PC-9 (cell line): ENCODE measurements around the gene NGEF. TPM values are rescaled to one million over a fixed set of nuclear protein-coding genes. Genes with fewer than 3 reads are reported as not detected.
A peak's percentile ranks its signal among the peaks of the same experiment; 100 is the strongest.
"Not testable (repeated sequence)": the region's sequence is repeated elsewhere in the genome, so short reads cannot be mapped to it uniquely, and the experiment has no call there.

Source experiments
- BruUV-seq: library from RNA; stranded (reverse); fragments of 400-500 nt; replicated peaks from 2 replicates; lab custom pipeline; 2021; lab: Mats Ljungman, UMichigan
- CTCF ChIA-PET: fragments of 300-600 bp; sonication (Branson Sonifier 250); formaldehyde crosslinking; loops from one replicate; lab custom pipeline; 2022; ENCODE audit warnings: antibody characterized with exemption; lab: Charles Lee
- POLR2A ChIA-PET: fragments of 300-600 bp; sonication (Branson Sonifier 250); formaldehyde crosslinking; loops from one replicate; lab custom pipeline; 2022; ENCODE audit warnings: antibody characterized with exemption; ENCODE audit not compliant: unreplicated experiment; lab: Charles Lee
- DNase-seq, 2 experiments: peaks; one replicate each; pipeline versions ENCODE4 v3.0.0 to v3.0.0-alpha.2; 2015 to 2022; ENCODE audit warnings: mixed read lengths in 1 of 2
- H2AFZ ChIP-seq: fragments of 200-600 bp; sonication (generic); 2 replicates; pipeline ENCODE4 v1.8.1; 2017; ENCODE audit warnings: antibody characterized with exemption
- H3F3A ChIP-seq: fragments of 200-600 bp; sonication (generic); 2 replicates; pipeline ENCODE4 v1.8.1; 2017; ENCODE audit warnings: antibody characterized with exemption, mild to moderate bottlenecking, low read depth; ENCODE audit not compliant: insufficient read depth
- H3K27ac ChIP-seq: fragments of 200-600 bp; sonication (generic); 2 replicates; pipeline ENCODE4 v1.6.1; 2016; ENCODE audit warnings: mixed run types
- H3K27me3 ChIP-seq: fragments of 200-600 bp; sonication (generic); 2 replicates; pipeline ENCODE4 v1.6.1; 2016; ENCODE audit warnings: low read depth, mixed run types; ENCODE audit not compliant: insufficient read depth
- H3K36me3 ChIP-seq: fragments of 200-600 bp; sonication (generic); 2 replicates; pipeline ENCODE4 v1.6.1; 2016; ENCODE audit warnings: low read depth, mixed run types
- H3K4me1 ChIP-seq: fragments of 200-600 bp; sonication (generic); replicated peaks from 2 replicates; pipeline ENCODE4 v1.6.1; 2016; ENCODE audit warnings: mixed run types; ENCODE audit not compliant: insufficient read depth
- H3K4me2 ChIP-seq: fragments of 200-600 bp; sonication (generic); 2 replicates; pipeline ENCODE4 v1.6.1; 2017; ENCODE audit warnings: mixed run types
- H3K4me3 ChIP-seq: fragments of 200-600 bp; sonication (generic); 2 replicates; pipeline ENCODE4 v1.6.1; 2016; ENCODE audit warnings: mixed run types
- H3K79me2 ChIP-seq: fragments of 200-600 bp; sonication (generic); 2 replicates; pipeline ENCODE4 v1.6.1; 2017; ENCODE audit warnings: low read depth, mixed run types
- H3K9me2 ChIP-seq: fragments of 200-600 bp; sonication (generic); 2 replicates; pipeline ENCODE4 v1.8.1; 2017; ENCODE audit warnings: mild to moderate bottlenecking; ENCODE audit not compliant: insufficient read depth
- H3K9me3 ChIP-seq: fragments of 200-600 bp; sonication (generic); 2 replicates; pipeline ENCODE4 v1.8.1; 2016; ENCODE audit warnings: low read depth; ENCODE audit not compliant: insufficient read depth
- H4K20me1 ChIP-seq: fragments of 200-600 bp; sonication (generic); 2 replicates; pipeline ENCODE4 v1.8.1; 2017; ENCODE audit not compliant: insufficient read depth
- EZH2 ChIP-seq: fragments of 200-600 bp; sonication (generic); IDR thresholded peaks from 2 replicates; pipeline ENCODE4 v1.8.0; 2017; ENCODE audit warnings: antibody characterized with exemption, low read depth
- intact Hi-C: fragments of 100-400 bp; cut with micrococcal nuclease; formaldehyde crosslinking; loops from one replicate; pipeline ENCODE4 v1.10.0; 2022; ENCODE audit not compliant: unreplicated experiment
- total RNA-seq: library from RNA; stranded (reverse); gene quantifications from 2 replicates; pipeline ENCODE4 v1.2.3, GENCODE V29; 2021
- TF ChIP-seq, protein P1 (sequence below): fragments of 200-600 bp; sonication (generic); conservative IDR thresholded peaks from 2 replicates; pipeline ENCODE4 v1.6.1; 2017; ENCODE audit warnings: mixed run types, antibody characterized with exemption, mild to moderate bottlenecking, moderate library complexity

The NGEF gene
- total RNA-seq, 1 experiment from 2014 or later: 55.3 TPM

DNA sequence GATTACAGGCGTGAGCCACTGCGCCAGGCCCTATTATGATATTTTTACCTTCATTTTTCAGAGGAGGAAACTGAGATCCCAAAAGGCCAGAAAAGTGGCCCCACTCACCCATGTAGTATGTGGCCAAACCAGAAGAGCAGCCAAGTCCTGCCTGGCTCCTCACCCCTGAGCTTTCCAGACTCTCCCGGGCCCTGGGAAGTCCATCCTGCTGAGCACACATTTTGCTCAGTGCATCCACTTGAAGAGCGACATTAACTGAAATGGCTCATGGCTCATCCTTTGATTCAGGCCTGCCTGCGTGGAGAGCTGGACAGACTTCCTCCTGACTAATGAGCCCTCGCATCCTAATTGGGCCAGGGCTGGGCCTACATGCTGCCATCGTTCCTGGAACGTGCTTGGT is 9.5 kb upstream of the NGEF start:
- H3F3A ChIP-seq: peaks cover 38% of the 10 kb centered on the region
- no peaks in the 10 kb centered on the region for H4K20me1 ChIP-seq
- H3K27me3 ChIP-seq: no peaks in the 10 kb centered on the region
- H3K79me2 ChIP-seq: no peaks in the 10 kb centered on the region
- peak overlapping the region; percentile 10; the same call in 1 of the 2 replicates for H3K4me2 ChIP-seq
- H3K27ac ChIP-seq: peak overlapping the region; percentile 16
- peaks cover 2% of the 10 kb centered on the region; the same call in 1 of the 2 replicates for H3K9me3 ChIP-seq
- no TSS peak for BruUV-seq
- no peaks in the 10 kb centered on the region for H3K36me3 ChIP-seq
- ChIA-PET POLR2A (no interaction called here), CTCF (interaction anchor here (0.5 kb wide), 1 partner anchor 144 kb away, joined by 4 read pairs; no protein-coding TSS in a partner anchor)
- no peak overlapping the region for H2AFZ ChIP-seq
- no peaks in the 10 kb centered on the region for H3K9me2 ChIP-seq
- intact Hi-C loops: loop anchor here (1.0 kb wide), 3 partner anchors 27 to 166 kb away; no protein-coding TSS in a partner anchor
- TF ChIP-seq, protein P1, sequence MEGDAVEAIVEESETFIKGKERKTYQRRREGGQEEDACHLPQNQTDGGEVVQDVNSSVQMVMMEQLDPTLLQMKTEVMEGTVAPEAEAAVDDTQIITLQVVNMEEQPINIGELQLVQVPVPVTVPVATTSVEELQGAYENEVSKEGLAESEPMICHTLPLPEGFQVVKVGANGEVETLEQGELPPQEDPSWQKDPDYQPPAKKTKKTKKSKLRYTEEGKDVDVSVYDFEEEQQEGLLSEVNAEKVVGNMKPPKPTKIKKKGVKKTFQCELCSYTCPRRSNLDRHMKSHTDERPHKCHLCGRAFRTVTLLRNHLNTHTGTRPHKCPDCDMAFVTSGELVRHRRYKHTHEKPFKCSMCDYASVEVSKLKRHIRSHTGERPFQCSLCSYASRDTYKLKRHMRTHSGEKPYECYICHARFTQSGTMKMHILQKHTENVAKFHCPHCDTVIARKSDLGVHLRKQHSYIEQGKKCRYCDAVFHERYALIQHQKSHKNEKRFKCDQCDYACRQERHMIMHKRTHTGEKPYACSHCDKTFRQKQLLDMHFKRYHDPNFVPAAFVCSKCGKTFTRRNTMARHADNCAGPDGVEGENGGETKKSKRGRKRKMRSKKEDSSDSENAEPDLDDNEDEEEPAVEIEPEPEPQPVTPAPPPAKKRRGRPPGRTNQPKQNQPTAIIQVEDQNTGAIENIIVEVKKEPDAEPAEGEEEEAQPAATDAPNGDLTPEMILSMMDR: no peak
- no peak for TF ChIP-seq EZH2
- peaks cover 44% of the 10 kb centered on the region for H3K4me1 ChIP-seq
- DNase-seq: peak; percentile 87
- no peak overlapping the region for H3K4me3 ChIP-seq

GRCh38 chr2:233021771-233022170 is 8.7 kb upstream of the NGEF start:
- DNase-seq: peak in 1 of 2 experiments; percentile 24
- no TSS peak for BruUV-seq
- no peak overlapping the region for H3K4me3 ChIP-seq
- peaks cover 36% of the 10 kb centered on the region for H3K4me1 ChIP-seq
- H4K20me1 ChIP-seq: no peaks in the 10 kb centered on the region
- ChIA-PET CTCF (interaction anchor here (0.6 kb wide), 1 partner anchor 137 kb away, joined by 6 read pairs; no protein-coding TSS in a partner anchor), POLR2A (no interaction called here)
- no peaks in the 10 kb centered on the region for H3K36me3 ChIP-seq
- intact Hi-C loops: loop anchor here (1.0 kb wide), 3 partner anchors 28 to 165 kb away; no protein-coding TSS in a partner anchor
- TF ChIP-seq, protein P1: no peak
- no peak for TF ChIP-seq EZH2
- H3K9me2 ChIP-seq: no peaks in the 10 kb centered on the region
- H3K9me3 ChIP-seq: peaks cover 2% of the 10 kb centered on the region; the same call in 1 of the 2 replicates
- H3K27ac ChIP-seq: 0 out of 2 replicates have a peak overlapping the region, but pooled peaks have one; percentile 16
- H3K4me2 ChIP-seq: no peak overlapping the region
- no peak overlapping the region for H2AFZ ChIP-seq
- H3K27me3 ChIP-seq: no peaks in the 10 kb centered on the region
- H3F3A ChIP-seq: peaks cover 30% of the 10 kb centered on the region
- H3K79me2 ChIP-seq: no peaks in the 10 kb centered on the region

GRCh38 chr2:233020454-233020853 is 7.4 kb upstream of the NGEF start:
- Histone ChIP-seq H3K36me3 (no peaks in the 10 kb centered on the region), H3K79me2 (no peaks in the 10 kb centered on the region), H3K27ac (no peak overlapping the region), H2AFZ (no peak overlapping the region), H3K9me3 (peaks cover 2% of the 10 kb centered on the region; the same call in 1 of the 2 replicates), H3K4me1 (peaks cover 23% of the 10 kb centered on the region), H3K27me3 (no peaks in the 10 kb centered on the region), H3K9me2 (no peaks in the 10 kb centered on the region), H3K4me3 (no peak overlapping the region), H4K20me1 (no peaks in the 10 kb centered on the region), H3K4me2 (no peak overlapping the region), H3F3A (peaks cover 17% of the 10 kb centered on the region)
- no TSS peak for BruUV-seq
- ChIA-PET CTCF (no interaction called here), POLR2A (interaction anchor here (0.7 kb wide), 1 partner anchor 718 kb away, joined by 7 read pairs; no protein-coding TSS in a partner anchor)
- intact Hi-C loops: no loop called here
- no peak for DNase-seq
- no peak for TF ChIP-seq EZH2
- TF ChIP-seq, protein P1: no peak

- intact Hi-C loops, POLR2A ChIA-PET, BruUV-seq: not testable (repeated sequence)
These were observed 6.6 kb upstream of the NGEF start for GRCh38 chr2:233019610-233020009.

More at GRCh38 chr2:233019610-233020009, 6.6 kb upstream of the NGEF start:
- Histone ChIP-seq H3F3A (peaks cover 13% of the 10 kb centered on the region), H3K4me1 (peaks cover 21% of the 10 kb centered on the region)
- H3K27ac ChIP-seq, CTCF ChIA-PET, DNase-seq, H3K4me2 ChIP-seq, H3K4me3 ChIP-seq, H3K27me3 ChIP-seq, H3K36me3 ChIP-seq, H2AFZ ChIP-seq, H4K20me1 ChIP-seq, H3K79me2 ChIP-seq, H3K9me3 ChIP-seq, H3K9me2 ChIP-seq: not testable (repeated sequence)
